ENCODE measurements around the gene ZNF511. TPM values are rescaled to one million over a fixed set of nuclear protein-coding genes. Genes with fewer than 3 reads are reported as not detected.

Gene ZNF511
- total RNA-seq, 4 donors from 2014 or later, result 23.1 to 45.5 (median 30.0) TPM

- Histone ChIP-seq H3K4me1 (peaks cover 0 to 6% of the 10 kb centered on the region in 2 donors), H3K27ac (no peak overlapping the region), H3K9me3 (no peaks in the 10 kb centered on the region), H3K27me3 (no peaks in the 10 kb centered on the region), H3K4me3 (no peak overlapping the region), H3K36me3 (no peaks in the 10 kb centered on the region)
- DNase-seq, result no peak
- intact Hi-C loops (cut with DNase I; ENCODE audit: low total_unique reads), result no loop called here
- no peak for TF ChIP-seq CTCF (IDR thresholded peaks at IDR 0.05)
- TF ChIP-seq POLR2A (IDR thresholded peaks at IDR 0.05), result no peak
These were observed 41.4 kb upstream of the ZNF511 start for GRCh38 chr10:133267293-133267692.

GRCh38 chr10:133267829-133268228, 40.9 kb upstream of the ZNF511 start:
- no peaks in the 10 kb centered on the region for H3K27me3 ChIP-seq
- H3K9me3 ChIP-seq, result no peaks in the 10 kb centered on the region
- no peak overlapping the region for H3K4me3 ChIP-seq
- intact Hi-C loops (cut with DNase I; ENCODE audit: low total_unique reads), result no loop called here
- TF ChIP-seq POLR2A (IDR thresholded peaks at IDR 0.05) (no peak), CTCF (IDR thresholded peaks at IDR 0.05) (no peak)
- H3K4me1 ChIP-seq, result peaks cover 0 to under 1% of the 10 kb centered on the region in 2 donors
- no peak for DNase-seq
- H3K36me3 ChIP-seq, result no peaks in the 10 kb centered on the region
- no peak overlapping the region for H3K27ac ChIP-seq

DNA sequence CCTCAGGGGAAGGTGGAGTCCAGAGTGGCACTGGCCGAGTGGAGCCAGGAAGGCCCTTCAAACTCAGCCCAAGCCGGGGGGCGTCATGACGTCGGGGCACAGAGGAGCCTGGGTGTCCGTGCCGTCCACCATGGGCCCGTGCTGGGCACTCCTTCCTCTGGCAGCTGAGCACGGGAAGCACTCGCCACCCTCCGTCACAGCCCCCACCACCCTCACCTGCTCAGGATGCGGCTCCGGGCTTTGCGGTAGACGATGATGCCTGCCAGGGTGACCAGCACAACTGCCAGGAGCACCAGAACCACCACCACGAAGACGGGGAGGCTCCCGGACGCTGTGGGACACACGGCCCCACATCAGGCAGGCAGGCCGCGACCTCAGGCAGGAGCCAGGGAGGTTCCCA, 40.2 kb upstream of the ZNF511 start:
- intact Hi-C loops (cut with DNase I; ENCODE audit: low total_unique reads), result no loop called here
- H3K36me3 ChIP-seq, result no peaks in the 10 kb centered on the region
- no peak for TF ChIP-seq CTCF (IDR thresholded peaks at IDR 0.05)
- TF ChIP-seq POLR2A (IDR thresholded peaks at IDR 0.05), result no peak

GRCh38 chr10:133269367-133269766, 39.3 kb upstream of the ZNF511 start:
- intact Hi-C loops (cut with DNase I; ENCODE audit: low total_unique reads), result no loop called here
- Histone ChIP-seq H3K4me3 (no peak overlapping the region), H3K27ac (no peak overlapping the region), H3K36me3 (no peaks in the 10 kb centered on the region), H3K27me3 (no peaks in the 10 kb centered on the region), H3K4me1 (no peaks in the 10 kb centered on the region), H3K9me3 (no peaks in the 10 kb centered on the region)
- DNase-seq, result no peak
- TF ChIP-seq CTCF (IDR thresholded peaks at IDR 0.05) (no peak), POLR2A (IDR thresholded peaks at IDR 0.05) (no peak)

More for the DNA sequence above, 40.2 kb upstream of the ZNF511 start:
- DNase-seq, result no peak
- no peak overlapping the region for H3K4me3 ChIP-seq
- no peaks in the 10 kb centered on the region for H3K27me3 ChIP-seq
- no peak overlapping the region for H3K27ac ChIP-seq
- no peaks in the 10 kb centered on the region for H3K9me3 ChIP-seq
- no peaks in the 10 kb centered on the region for H3K4me1 ChIP-seq

DNA sequence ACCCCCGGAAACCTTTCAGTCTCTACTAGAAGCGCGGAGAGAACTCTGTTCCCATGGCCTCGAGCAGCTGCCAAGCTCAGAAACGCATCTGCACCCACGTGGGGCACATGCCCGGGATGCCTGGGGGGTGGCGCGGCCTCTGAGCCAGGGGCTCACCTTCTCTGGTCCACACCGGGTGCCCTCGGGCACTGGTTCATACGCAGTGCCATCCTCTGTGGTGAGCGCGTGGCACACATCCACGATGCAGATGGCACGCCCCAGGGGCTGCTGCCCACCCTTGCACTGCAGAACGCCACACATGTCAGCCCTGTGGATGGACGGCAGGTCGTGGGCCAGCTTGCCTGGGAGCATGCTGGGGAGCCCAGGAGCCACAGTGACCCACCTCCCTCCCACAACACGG, 38.5 kb upstream of the ZNF511 start:
- Histone ChIP-seq H3K4me1 (no peaks in the 10 kb centered on the region), H3K4me3 (no peak overlapping the region), H3K27me3 (no peaks in the 10 kb centered on the region), H3K27ac (no peak overlapping the region), H3K36me3 (no peaks in the 10 kb centered on the region), H3K9me3 (no peaks in the 10 kb centered on the region)
- intact Hi-C loops (cut with DNase I; ENCODE audit: low total_unique reads), result no loop called here
- DNase-seq, result no peak
- TF ChIP-seq CTCF (IDR thresholded peaks at IDR 0.05), result no peak
- no peak for TF ChIP-seq POLR2A (IDR thresholded peaks at IDR 0.05)

Data from uterus (tissue), 4 donors.